BJ (cell line): ENCODE measurements around the gene KIF13A. TPM values are rescaled to one million over a fixed set of nuclear protein-coding genes. Genes with fewer than 3 reads are reported as not detected.
"Not testable (repeated sequence)": the region's sequence is repeated elsewhere in the genome, so short reads cannot be mapped to it uniquely, and the experiment has no call there.

Experiments used
- CTCF ChIA-PET: fragments of 350-600 bp; formaldehyde crosslinking; extraction: SDS; loops from one replicate; lab custom pipeline; 2021; ENCODE audit warnings: antibody characterized with exemption, inconsistent platforms; lab: Yijun Ruan, JAX
- POLR2A ChIA-PET: fragments of 300-600 bp; sonication (Branson Sonifier 250); formaldehyde crosslinking; extraction: SDS; loops from one replicate; lab custom pipeline; 2021; ENCODE audit warnings: antibody characterized with exemption; lab: Charles Lee
- DNase-seq: peaks from one replicate; pipeline ENCODE4 v3.0.0-alpha.2; 2011; ENCODE audit warnings: low read depth
- H3K27me3 ChIP-seq: 2 replicates; pipeline ENCODE4 v1.6.0; 2011; ENCODE audit warnings: low read length; ENCODE audit not compliant: control insufficient read depth, insufficient read depth
- H3K36me3 ChIP-seq: 2 replicates; pipeline ENCODE4 v1.5.1; 2011; ENCODE audit warnings: low read length; ENCODE audit not compliant: control insufficient read depth, insufficient read depth
- H3K4me3 ChIP-seq: 2 replicates; pipeline ENCODE4 v1.5.1; 2011; ENCODE audit warnings: low read depth, mild to moderate bottlenecking, control low read depth, low read length
- CTCF ChIP-seq: IDR thresholded peaks from 2 replicates; pipeline ENCODE4 v1.5.1; 2011; ENCODE audit warnings: low read depth, mild to moderate bottlenecking, control low read depth, inconsistent platforms, low read length, moderate library complexity; ENCODE audit not compliant: insufficient read depth
- polyA plus RNA-seq: library from polyadenylated mRNA; depleted of rRNA; stranded (reverse); fragments of >200 nt; gene quantifications from 2 replicates; pipeline ENCODE4 v1.2.3, GENCODE V29; 2011

Gene KIF13A
- polyA plus RNA-seq, 1 experiment, result 41.4 TPM

- ChIA-PET POLR2A (no interaction called here), CTCF (no interaction called here)
- no peak for TF ChIP-seq CTCF
- no peaks in the 10 kb centered on the region for H3K27me3 ChIP-seq
- DNase-seq, result no peak
- H3K4me3 ChIP-seq, result no peak overlapping the region
- H3K36me3 ChIP-seq, result no peaks in the 10 kb centered on the region
Observed at GRCh38 chr6:17914651-17915050, 72.8 kb downstream of the KIF13A start.

GRCh38 chr6:17912521-17912920 lies 74.9 kb downstream of the KIF13A start:
- H3K27me3 ChIP-seq, result no peaks in the 10 kb centered on the region
- ChIA-PET POLR2A (no interaction called here), CTCF (interaction anchor here (0.7 to 1.2 kb wide), 2 partner anchors 43 to 162 kb away, joined by 3 read pairs; no protein-coding TSS in a partner anchor)
- DNase-seq, result no peak
- no peaks in the 10 kb centered on the region for H3K36me3 ChIP-seq
- TF ChIP-seq CTCF, result no peak
- H3K4me3 ChIP-seq, result no peak overlapping the region

- POLR2A ChIA-PET, result interaction anchor here (0.6 kb wide), 1 partner anchor 1046 kb away, joined by 3 read pairs; no protein-coding TSS in a partner anchor
- H3K27me3 ChIP-seq, H3K36me3 ChIP-seq, H3K4me3 ChIP-seq, DNase-seq: not testable (repeated sequence)
- CTCF ChIA-PET, result interaction anchor here (0.8 kb wide), 1 partner anchor 9 kb away, joined by 3 read pairs; no protein-coding TSS in a partner anchor
Observed at GRCh38 chr6:17911656-17912055, 75.8 kb downstream of the KIF13A start.

GRCh38 chr6:17910189-17910588 lies 77.2 kb downstream of the KIF13A start:
- no peak for TF ChIP-seq CTCF
- CTCF ChIA-PET, result interaction anchor here (0.8 kb wide), 1 partner anchor 213 kb away, joined by 4 read pairs; no protein-coding TSS in a partner anchor
- Histone ChIP-seq H3K36me3 (no peaks in the 10 kb centered on the region), H3K27me3 (no peaks in the 10 kb centered on the region), H3K4me3 (no peak overlapping the region)
- POLR2A ChIA-PET, result no interaction called here
- no peak for DNase-seq

- TF ChIP-seq CTCF, result no peak
- no peak for DNase-seq
- H3K27me3 ChIP-seq, result no peaks in the 10 kb centered on the region
- no peak overlapping the region for H3K4me3 ChIP-seq
- ChIA-PET POLR2A (no interaction called here), CTCF (interaction anchor here (1.2 kb wide), 1 partner anchor 16 kb away, joined by 6 read pairs; no protein-coding TSS in a partner anchor)
- H3K36me3 ChIP-seq, result no peaks in the 10 kb centered on the region
Observed at GRCh38 chr6:17908831-17909230, 78.6 kb downstream of the KIF13A start.
